PC-9 (cell line): ENCODE data around the gene SNAPC2. TPM values are rescaled to one million over a fixed set of nuclear protein-coding genes. Genes with fewer than 3 reads are reported as not detected.
A peak's percentile ranks its signal among the peaks of the same experiment; 100 is the strongest.

Experiments
- BruUV-seq: library from RNA; stranded (reverse); fragments of 400-500 nt; replicated peaks from 2 replicates; lab custom pipeline; 2021; lab: Mats Ljungman, UMichigan
- CTCF ChIA-PET: fragments of 300-600 bp; sonication (Branson Sonifier 250); formaldehyde crosslinking; loops from one replicate; lab custom pipeline; 2022; ENCODE audit warnings: antibody characterized with exemption; lab: Charles Lee
- POLR2A ChIA-PET: fragments of 300-600 bp; sonication (Branson Sonifier 250); formaldehyde crosslinking; loops from one replicate; lab custom pipeline; 2022; ENCODE audit warnings: antibody characterized with exemption; ENCODE audit not compliant: unreplicated experiment; lab: Charles Lee
- DNase-seq, 2 experiments: peaks; one replicate each; pipeline versions ENCODE4 v3.0.0 to v3.0.0-alpha.2; 2015 to 2022; ENCODE audit warnings: mixed read lengths in 1 of 2
- H2AFZ ChIP-seq: fragments of 200-600 bp; sonication (generic); 2 replicates; pipeline ENCODE4 v1.8.1; 2017; ENCODE audit warnings: antibody characterized with exemption
- H3F3A ChIP-seq: fragments of 200-600 bp; sonication (generic); 2 replicates; pipeline ENCODE4 v1.8.1; 2017; ENCODE audit warnings: antibody characterized with exemption, mild to moderate bottlenecking, low read depth; ENCODE audit not compliant: insufficient read depth
- H3K27ac ChIP-seq: fragments of 200-600 bp; sonication (generic); 2 replicates; pipeline ENCODE4 v1.6.1; 2016; ENCODE audit warnings: mixed run types
- H3K27me3 ChIP-seq: fragments of 200-600 bp; sonication (generic); 2 replicates; pipeline ENCODE4 v1.6.1; 2016; ENCODE audit warnings: low read depth, mixed run types; ENCODE audit not compliant: insufficient read depth
- H3K36me3 ChIP-seq: fragments of 200-600 bp; sonication (generic); 2 replicates; pipeline ENCODE4 v1.6.1; 2016; ENCODE audit warnings: low read depth, mixed run types
- H3K4me1 ChIP-seq: fragments of 200-600 bp; sonication (generic); replicated peaks from 2 replicates; pipeline ENCODE4 v1.6.1; 2016; ENCODE audit warnings: mixed run types; ENCODE audit not compliant: insufficient read depth
- H3K4me2 ChIP-seq: fragments of 200-600 bp; sonication (generic); 2 replicates; pipeline ENCODE4 v1.6.1; 2017; ENCODE audit warnings: mixed run types
- H3K4me3 ChIP-seq: fragments of 200-600 bp; sonication (generic); 2 replicates; pipeline ENCODE4 v1.6.1; 2016; ENCODE audit warnings: mixed run types
- H3K79me2 ChIP-seq: fragments of 200-600 bp; sonication (generic); 2 replicates; pipeline ENCODE4 v1.6.1; 2017; ENCODE audit warnings: low read depth, mixed run types
- H3K9me2 ChIP-seq: fragments of 200-600 bp; sonication (generic); 2 replicates; pipeline ENCODE4 v1.8.1; 2017; ENCODE audit warnings: mild to moderate bottlenecking; ENCODE audit not compliant: insufficient read depth
- H3K9me3 ChIP-seq: fragments of 200-600 bp; sonication (generic); 2 replicates; pipeline ENCODE4 v1.8.1; 2016; ENCODE audit warnings: low read depth; ENCODE audit not compliant: insufficient read depth
- H4K20me1 ChIP-seq: fragments of 200-600 bp; sonication (generic); 2 replicates; pipeline ENCODE4 v1.8.1; 2017; ENCODE audit not compliant: insufficient read depth
- EZH2 ChIP-seq: fragments of 200-600 bp; sonication (generic); IDR thresholded peaks from 2 replicates; pipeline ENCODE4 v1.8.0; 2017; ENCODE audit warnings: antibody characterized with exemption, low read depth
- intact Hi-C: fragments of 100-400 bp; cut with micrococcal nuclease; formaldehyde crosslinking; loops from one replicate; pipeline ENCODE4 v1.10.0; 2022; ENCODE audit not compliant: unreplicated experiment
- total RNA-seq: library from RNA; stranded (reverse); gene quantifications from 2 replicates; pipeline ENCODE4 v1.2.3, GENCODE V29; 2021
- TF ChIP-seq, protein P1 (sequence below): fragments of 200-600 bp; sonication (generic); conservative IDR thresholded peaks from 2 replicates; pipeline ENCODE4 v1.6.1; 2017; ENCODE audit warnings: mixed run types, antibody characterized with exemption, mild to moderate bottlenecking, moderate library complexity

The SNAPC2 gene
- total RNA-seq, 1 experiment from 2014 or later: 37.5 TPM

DNA sequence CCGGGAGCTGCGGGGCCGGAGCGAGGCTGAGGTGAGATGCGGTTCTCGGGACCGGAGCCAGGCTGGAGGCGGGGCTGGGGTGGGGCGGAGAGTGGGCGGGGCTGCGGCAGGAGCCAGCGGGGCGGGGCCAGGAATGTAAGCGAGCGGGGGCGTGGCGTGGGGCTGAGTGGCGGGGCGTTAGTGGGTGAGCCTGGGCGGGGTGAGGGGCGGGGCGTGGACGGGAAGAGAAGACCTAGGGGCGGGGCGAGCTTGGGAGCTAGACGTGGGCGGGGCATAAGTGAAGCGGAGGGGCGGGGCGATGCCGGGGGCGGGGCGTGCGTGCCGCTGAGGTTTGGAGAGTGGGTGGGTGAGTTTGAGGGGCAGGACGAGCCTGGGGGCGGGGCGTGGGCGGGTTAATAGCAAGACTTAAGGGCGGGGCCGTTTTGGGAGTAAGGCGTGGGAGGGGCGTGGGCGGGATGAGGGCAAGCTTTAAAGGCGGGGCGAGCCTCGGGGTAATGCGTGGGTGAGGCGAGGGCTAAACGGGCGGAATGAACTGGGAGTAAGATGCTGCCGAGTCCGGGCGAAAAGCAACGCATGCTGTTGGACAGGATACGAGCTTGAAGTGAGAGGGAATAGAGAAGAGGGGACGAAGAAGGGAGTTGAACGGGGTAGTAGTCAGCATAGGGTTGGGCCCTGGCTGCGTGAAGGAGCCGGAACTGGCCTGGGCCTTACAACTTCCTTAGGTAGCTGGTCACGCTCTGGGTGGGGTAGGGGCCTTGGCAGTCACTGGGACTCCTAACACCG lies 572 bp downstream of the SNAPC2 start:
- peaks cover 40% of the 10 kb centered on the region for H3F3A ChIP-seq
- H3K4me2 ChIP-seq: peak overlapping the region; percentile 98
- peaks cover 15% of the 10 kb centered on the region for H3K27me3 ChIP-seq
- no TSS peak for BruUV-seq
- H3K4me3 ChIP-seq: peak overlapping the region; percentile 77
- ChIA-PET CTCF (interaction anchor here (0.6 to 2.3 kb wide), 10 partner anchors 10 to 421 kb away, joined by 3 to 20 read pairs (median 5); partner anchors contain the start of genes MAP2K7 and TIMM44), POLR2A (interaction anchor here (0.6 to 1.5 kb wide), 17 partner anchors 17 to 851 kb away, joined by 3 to 39 read pairs (median 5); partner anchors contain the start of genes MAP2K7, PET100, TIMM44 and XAB2)
- 0 out of 2 replicates have a peak, but pooled peaks cover 5% of the 10 kb centered on the region for H3K79me2 ChIP-seq
- intact Hi-C loops: loop anchor here (1.0 to 10.0 kb wide), 3 partner anchors 50 to 246 kb away; partner anchors contain the start of gene MCEMP1
- peak overlapping the region; percentile 46 for H3K27ac ChIP-seq
- peak; percentile 83 to 94 for DNase-seq
- TF ChIP-seq EZH2: no peak
- no peaks in the 10 kb centered on the region for H3K9me3 ChIP-seq
- no peaks in the 10 kb centered on the region for H3K9me2 ChIP-seq
- H2AFZ ChIP-seq: peak overlapping the region; percentile 87
- H3K36me3 ChIP-seq: no peaks in the 10 kb centered on the region
- peaks cover 23% of the 10 kb centered on the region for H3K4me1 ChIP-seq
- no peaks in the 10 kb centered on the region; the same call in 1 of the 2 replicates for H4K20me1 ChIP-seq

- intact Hi-C loops: loop anchor here (2.0 to 10.0 kb wide), 2 partner anchors 51 to 247 kb away; partner anchors contain the start of gene MCEMP1
Measured at GRCh38 chr19:7921302-7921966, 1.3 kb downstream of the SNAPC2 start.

GRCh38 chr19:7921967-7922835 lies 2.1 kb downstream of the SNAPC2 start:
- ChIA-PET CTCF (no interaction called here), POLR2A (no interaction called here)
- H3K27me3 ChIP-seq: peaks cover 2% of the 10 kb centered on the region
- no peak overlapping the region for H3K4me3 ChIP-seq
- TF ChIP-seq EZH2: no peak
- TF ChIP-seq, protein P1, sequence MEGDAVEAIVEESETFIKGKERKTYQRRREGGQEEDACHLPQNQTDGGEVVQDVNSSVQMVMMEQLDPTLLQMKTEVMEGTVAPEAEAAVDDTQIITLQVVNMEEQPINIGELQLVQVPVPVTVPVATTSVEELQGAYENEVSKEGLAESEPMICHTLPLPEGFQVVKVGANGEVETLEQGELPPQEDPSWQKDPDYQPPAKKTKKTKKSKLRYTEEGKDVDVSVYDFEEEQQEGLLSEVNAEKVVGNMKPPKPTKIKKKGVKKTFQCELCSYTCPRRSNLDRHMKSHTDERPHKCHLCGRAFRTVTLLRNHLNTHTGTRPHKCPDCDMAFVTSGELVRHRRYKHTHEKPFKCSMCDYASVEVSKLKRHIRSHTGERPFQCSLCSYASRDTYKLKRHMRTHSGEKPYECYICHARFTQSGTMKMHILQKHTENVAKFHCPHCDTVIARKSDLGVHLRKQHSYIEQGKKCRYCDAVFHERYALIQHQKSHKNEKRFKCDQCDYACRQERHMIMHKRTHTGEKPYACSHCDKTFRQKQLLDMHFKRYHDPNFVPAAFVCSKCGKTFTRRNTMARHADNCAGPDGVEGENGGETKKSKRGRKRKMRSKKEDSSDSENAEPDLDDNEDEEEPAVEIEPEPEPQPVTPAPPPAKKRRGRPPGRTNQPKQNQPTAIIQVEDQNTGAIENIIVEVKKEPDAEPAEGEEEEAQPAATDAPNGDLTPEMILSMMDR: no peak
- H2AFZ ChIP-seq: no peak overlapping the region
- no peak overlapping the region for H3K4me2 ChIP-seq
- peaks cover 23% of the 10 kb centered on the region for H3K4me1 ChIP-seq
- H3K27ac ChIP-seq: no peak overlapping the region
- no peaks in the 10 kb centered on the region for H3K36me3 ChIP-seq
- no peaks in the 10 kb centered on the region for H3K9me2 ChIP-seq
- no TSS peak for BruUV-seq
- H3F3A ChIP-seq: peaks cover 42% of the 10 kb centered on the region
- intact Hi-C loops: loop anchor here (2.0 to 10.0 kb wide), 2 partner anchors 51 to 247 kb away; partner anchors contain the start of gene MCEMP1
- DNase-seq: no peak
- H3K79me2 ChIP-seq: 0 out of 2 replicates have a peak, but pooled peaks cover 5% of the 10 kb centered on the region
- H3K9me3 ChIP-seq: no peaks in the 10 kb centered on the region
- H4K20me1 ChIP-seq: no peaks in the 10 kb centered on the region; the same call in 1 of the 2 replicates

More at GRCh38 chr19:7921302-7921966, 1.3 kb downstream of the SNAPC2 start:
- TF ChIP-seq, protein P1: no peak
- TF ChIP-seq EZH2: no peak
- Histone ChIP-seq H3K27ac (peak overlapping the region; percentile 36), H3K4me2 (peak overlapping the region; percentile 80), H3K79me2 (0 out of 2 replicates have a peak, but pooled peaks cover 5% of the 10 kb centered on the region), H3K9me2 (no peaks in the 10 kb centered on the region), H3K9me3 (no peaks in the 10 kb centered on the region), H3K36me3 (no peaks in the 10 kb centered on the region), H3K4me1 (peaks cover 23% of the 10 kb centered on the region), H3K27me3 (peaks cover 8% of the 10 kb centered on the region), H2AFZ (no peak overlapping the region), H3K4me3 (peak overlapping the region; percentile 58), H4K20me1 (no peaks in the 10 kb centered on the region; the same call in 1 of the 2 replicates), H3F3A (peaks cover 41% of the 10 kb centered on the region)
- ChIA-PET CTCF (interaction anchor here (0.5 to 2.3 kb wide), 3 partner anchors 18 to 52 kb away, joined by 3 to 20 read pairs (median 7); partner anchors contain the start of genes MAP2K7 and TIMM44), POLR2A (interaction anchor here (0.6 to 1.5 kb wide), 5 partner anchors 52 to 823 kb away, joined by 3 to 13 read pairs (median 3); no protein-coding TSS in a partner anchor)
- DNase-seq: no peak
- BruUV-seq: TSS peak; percentile 62
